ENCODE data around the gene ABTB2. TPM values are rescaled to one million over a fixed set of nuclear protein-coding genes. Genes with fewer than 3 reads are reported as not detected.

ABTB2 gene
- total and polyA plus RNA-seq, 10 of the 15 experiments (the other 5 are each of a cell fraction or from before 2014, with no cell fraction given): 0.13 to 2.1 (median 0.72) TPM

DNA sequence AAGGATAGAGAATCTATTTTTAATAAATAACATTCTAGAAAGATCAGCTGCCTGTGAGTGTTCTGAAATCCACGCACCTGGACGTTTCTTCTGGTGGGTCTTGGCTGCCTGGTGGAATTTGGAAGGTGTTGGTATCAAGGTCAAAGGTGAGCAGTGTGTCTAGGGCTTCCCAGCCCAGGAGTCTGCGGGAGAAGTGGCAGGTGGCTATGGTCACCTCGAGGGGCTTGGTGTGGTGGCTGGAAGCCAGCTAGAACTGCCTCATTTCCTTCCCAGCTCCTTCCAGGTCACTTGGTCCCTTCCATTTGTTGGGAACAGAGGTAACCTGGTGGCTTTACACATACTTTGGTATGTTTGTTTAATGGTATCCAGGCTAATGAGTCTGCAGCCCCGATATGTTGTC is 210.9 kb downstream of the ABTB2 start:
- RAD21 ChIA-PET (ENCODE audit: unreplicated experiment): interaction anchor here (1.6 to 2.9 kb wide), 2 partner anchors 8 to 28 kb away, joined by 7 to 15 read pairs; no protein-coding TSS in a partner anchor

More for the DNA sequence above, 210.9 kb downstream of the ABTB2 start:
- WGBS (ENCODE audit: insufficient coverage, insufficient replicate concordance, low lambda C conversion rate, missing lambda C conversion rate): 97% methylated on average over 5 of the region's 5 CpGs
- no peaks in the 10 kb centered on the region for H4K20me1 ChIP-seq (ENCODE audit: control insufficient read depth, insufficient read depth)
- CTCF ChIA-PET: interaction anchor here (1.2 kb wide), 1 partner anchor 150 kb away, joined by 3 read pairs; no protein-coding TSS in a partner anchor
- H3K36me3 ChIP-seq (ENCODE audit: control insufficient read depth in 2 of 2, insufficient read depth in 2 of 2, low read length in 1 of 2): peaks cover 26 to 58% of the 10 kb centered on the region in 2 experiments
- no peak overlapping the region for H3K4me3 ChIP-seq
- peaks cover 33% of the 10 kb centered on the region for H3K4me1 ChIP-seq (ENCODE audit: control insufficient read depth, insufficient read depth, low read length)
- SMC1A ChIA-PET (ENCODE audit: uncharacterized antibody, unreplicated experiment): interaction anchor here (1.1 to 1.5 kb wide), 3 partner anchors 15 to 27 kb away, joined by 3 to 5 read pairs (median 3); no protein-coding TSS in a partner anchor
- BruUV-seq (replicated peaks): no TSS peak
- no peaks in the 10 kb centered on the region; the same call in 1 of the 2 replicates for H3K79me2 ChIP-seq (ENCODE audit: control insufficient read depth, insufficient read depth, low read length)
- DNase-seq (ENCODE audit: low read depth, low spot score) (no peak), ATAC-seq (no peak), FAIRE-seq (no peak)
- TF ChIP-seq, protein P1, sequence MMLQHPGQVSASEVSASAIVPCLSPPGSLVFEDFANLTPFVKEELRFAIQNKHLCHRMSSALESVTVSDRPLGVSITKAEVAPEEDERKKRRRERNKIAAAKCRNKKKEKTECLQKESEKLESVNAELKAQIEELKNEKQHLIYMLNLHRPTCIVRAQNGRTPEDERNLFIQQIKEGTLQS (IDR thresholded peaks at IDR 0.05; ENCODE audit: borderline replicate concordance, extremely low read depth, low read depth, low read length): no peak
- TF ChIP-seq, protein P2, sequence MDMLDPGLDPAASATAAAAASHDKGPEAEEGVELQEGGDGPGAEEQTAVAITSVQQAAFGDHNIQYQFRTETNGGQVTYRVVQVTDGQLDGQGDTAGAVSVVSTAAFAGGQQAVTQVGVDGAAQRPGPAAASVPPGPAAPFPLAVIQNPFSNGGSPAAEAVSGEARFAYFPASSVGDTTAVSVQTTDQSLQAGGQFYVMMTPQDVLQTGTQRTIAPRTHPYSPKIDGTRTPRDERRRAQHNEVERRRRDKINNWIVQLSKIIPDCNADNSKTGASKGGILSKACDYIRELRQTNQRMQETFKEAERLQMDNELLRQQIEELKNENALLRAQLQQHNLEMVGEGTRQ (IDR thresholded peaks at IDR 0.05; ENCODE audit: borderline replicate concordance, low read depth, low read length): no peak
- TF ChIP-seq MXI1 (IDR thresholded peaks at IDR 0.05; ENCODE audit: low read depth, low read length): no peak
- no peak for TF ChIP-seq CBX5 (IDR thresholded peaks at IDR 0.05; ENCODE audit: low read depth)
- TF ChIP-seq SIX5 (IDR thresholded peaks at IDR 0.05; ENCODE audit: low read depth, low read length, severe bottlenecking): no peak
- no peak for TF ChIP-seq TCF12 (IDR thresholded peaks at IDR 0.05; ENCODE audit: low read depth, low read length)
- no peak for TF ChIP-seq TAF1 (IDR thresholded peaks at IDR 0.05; ENCODE audit: borderline replicate concordance, low read depth, low read length)
- TF ChIP-seq EP300 (IDR thresholded peaks at IDR 0.05; ENCODE audit: borderline replicate concordance in 1 of 2, control insufficient read depth in 1 of 2, low read depth in 2 of 2, low read length in 2 of 2): no peak
- no peak for TF ChIP-seq SREBF2 (IDR thresholded peaks at IDR 0.05; ENCODE audit: low read length)
- no peak for TF ChIP-seq IKZF2 (IDR thresholded peaks at IDR 0.05)
- TF ChIP-seq GATAD2B (conservative IDR thresholded peaks at IDR 0.05; ENCODE audit: low read depth): no peak
- TF ChIP-seq RB1 (IDR thresholded peaks at IDR 0.05; ENCODE audit: borderline replicate concordance): no peak
- peak overlapping the region; percentile 82 for H3K27ac ChIP-seq (ENCODE audit: control insufficient read depth, insufficient read depth)
- intact Hi-C loops (cut with micrococcal nuclease; ENCODE audit: unreplicated experiment) (loop anchor here (5.0 kb wide), 1 partner anchor 145 kb away; no protein-coding TSS in a partner anchor), in situ Hi-C loops (cut with MboI) (no loop called here)
- no peak overlapping the region for H3K9ac ChIP-seq (ENCODE audit: control insufficient read depth, insufficient read depth, low read length)
- no peaks in the 10 kb centered on the region for H3K9me3 ChIP-seq (replicated peaks; ENCODE audit: control insufficient read depth, insufficient read depth, low read length)
- no peak overlapping the region; the same call in 1 of the 2 replicates for H3K4me2 ChIP-seq (ENCODE audit: control insufficient read depth, insufficient read depth)
- H2AFZ ChIP-seq (ENCODE audit: control insufficient read depth, low read depth, low read length): no peak overlapping the region
- POLR2A ChIA-PET: interaction anchor here (0.6 kb wide), 1 partner anchor 8 kb away, joined by 3 read pairs; no protein-coding TSS in a partner anchor
- no peaks in the 10 kb centered on the region for H3K27me3 ChIP-seq (replicated peaks in 1 of 2; ENCODE audit: control insufficient read depth in 2 of 2, insufficient read depth in 2 of 2, low read length in 1 of 2)
